C4-2B (cell line): ENCODE results near the gene ADAM10.

Experiments used
- H3K27ac ChIP-seq: fragments of 450-650 bp; 2 replicates; pipeline ENCODE4 v1.5.1; 2017
- ZFX ChIP-seq: fragments of 450-650 bp; IDR thresholded peaks from 2 replicates; pipeline ENCODE4 v1.6.1; 2017
- TF ChIP-seq, protein P1 (sequence below): fragments of 450-650 bp; conservative IDR thresholded peaks from 2 replicates; pipeline ENCODE4 v1.5.1; 2017; ENCODE audit warnings: mild to moderate bottlenecking

The ADAM10 gene

DNA sequence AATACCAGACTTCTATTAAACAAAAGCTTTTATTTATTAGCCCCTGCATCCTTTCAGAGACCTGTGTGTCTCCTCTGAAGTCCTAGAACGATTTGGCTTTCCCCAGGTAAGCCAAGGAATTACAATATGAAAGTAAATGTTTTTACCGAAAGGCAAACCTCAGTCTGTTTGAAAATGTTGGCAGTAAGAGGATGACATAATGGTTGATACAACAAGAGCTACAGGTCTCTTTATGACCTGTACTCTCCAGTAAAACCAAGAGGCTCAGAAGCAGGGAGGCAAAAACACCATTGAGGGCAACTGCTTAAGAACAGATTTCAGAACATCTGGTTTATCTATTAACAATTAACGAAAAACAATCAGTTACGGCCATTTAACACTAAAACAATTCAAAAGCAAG, 107.8 kb downstream of the ADAM10 start:
- no peak for TF ChIP-seq ZFX
- TF ChIP-seq, protein P1, sequence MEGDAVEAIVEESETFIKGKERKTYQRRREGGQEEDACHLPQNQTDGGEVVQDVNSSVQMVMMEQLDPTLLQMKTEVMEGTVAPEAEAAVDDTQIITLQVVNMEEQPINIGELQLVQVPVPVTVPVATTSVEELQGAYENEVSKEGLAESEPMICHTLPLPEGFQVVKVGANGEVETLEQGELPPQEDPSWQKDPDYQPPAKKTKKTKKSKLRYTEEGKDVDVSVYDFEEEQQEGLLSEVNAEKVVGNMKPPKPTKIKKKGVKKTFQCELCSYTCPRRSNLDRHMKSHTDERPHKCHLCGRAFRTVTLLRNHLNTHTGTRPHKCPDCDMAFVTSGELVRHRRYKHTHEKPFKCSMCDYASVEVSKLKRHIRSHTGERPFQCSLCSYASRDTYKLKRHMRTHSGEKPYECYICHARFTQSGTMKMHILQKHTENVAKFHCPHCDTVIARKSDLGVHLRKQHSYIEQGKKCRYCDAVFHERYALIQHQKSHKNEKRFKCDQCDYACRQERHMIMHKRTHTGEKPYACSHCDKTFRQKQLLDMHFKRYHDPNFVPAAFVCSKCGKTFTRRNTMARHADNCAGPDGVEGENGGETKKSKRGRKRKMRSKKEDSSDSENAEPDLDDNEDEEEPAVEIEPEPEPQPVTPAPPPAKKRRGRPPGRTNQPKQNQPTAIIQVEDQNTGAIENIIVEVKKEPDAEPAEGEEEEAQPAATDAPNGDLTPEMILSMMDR = no peak
- no peak overlapping the region for H3K27ac ChIP-seq

- H3K27ac ChIP-seq = no peak overlapping the region
- TF ChIP-seq, protein P1 = no peak
- no peak for TF ChIP-seq ZFX
Measured at GRCh38 chr15:58639992-58640391, 109.5 kb downstream of the ADAM10 start.

- no peak for TF ChIP-seq ZFX
- TF ChIP-seq, protein P1 = no peak
- no peak overlapping the region for H3K27ac ChIP-seq
Measured at GRCh38 chr15:58639002-58639756, 110.3 kb downstream of the ADAM10 start.

DNA sequence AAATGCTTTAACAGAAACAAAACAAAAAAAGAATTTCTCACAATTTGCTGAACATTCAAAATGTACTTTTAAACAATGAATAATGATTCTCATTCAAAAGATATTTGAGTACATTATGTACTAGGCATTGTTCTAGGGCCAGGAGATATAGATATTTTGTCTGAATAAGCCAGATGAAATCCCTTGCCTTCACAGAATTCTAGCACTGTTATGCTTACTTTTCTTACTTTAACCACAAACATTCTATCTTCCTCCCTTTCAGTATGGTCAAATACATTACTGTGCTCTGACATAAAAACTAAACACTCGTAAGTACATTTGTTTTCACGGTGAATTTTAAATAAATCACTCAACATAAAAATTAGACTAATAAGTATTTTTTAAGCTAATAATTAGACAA, 116.7 kb downstream of the ADAM10 start:
- TF ChIP-seq ZFX = no peak
- TF ChIP-seq, protein P1 = no peak
- H3K27ac ChIP-seq = no peak overlapping the region

- TF ChIP-seq, protein P1 = no peak
- TF ChIP-seq ZFX = no peak
Measured at GRCh38 chr15:58631319-58631718, 118.2 kb downstream of the ADAM10 start.

DNA sequence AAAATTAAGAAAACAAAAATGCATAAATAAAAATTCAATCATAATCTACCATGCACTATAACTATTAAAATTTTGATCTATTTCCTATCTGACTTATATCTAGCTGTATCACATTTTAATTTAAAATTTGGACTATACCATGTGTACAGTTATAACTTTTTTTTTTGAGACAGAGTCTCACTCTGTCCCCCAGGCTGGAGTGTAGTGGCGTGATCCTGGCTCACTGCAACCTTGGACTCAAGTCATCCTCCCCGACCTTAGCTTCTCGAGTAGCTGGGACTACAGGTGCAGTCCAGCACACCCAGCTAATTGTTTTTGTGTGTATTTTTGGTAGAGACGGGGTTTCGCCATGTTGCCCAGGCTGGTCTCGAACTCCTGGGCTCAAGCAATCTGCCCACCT, 119.9 kb downstream of the ADAM10 start:
- TF ChIP-seq, protein P1 = no peak
- no peak for TF ChIP-seq ZFX
- no peak overlapping the region for H3K27ac ChIP-seq

More at GRCh38 chr15:58631319-58631718, 118.2 kb downstream of the ADAM10 start:
- no peak overlapping the region for H3K27ac ChIP-seq

- H3K27ac ChIP-seq = no peak overlapping the region
Measured at GRCh38 chr15:58628206-58628947, 121.1 kb downstream of the ADAM10 start.

More at GRCh38 chr15:58628206-58628947, 121.1 kb downstream of the ADAM10 start:
- TF ChIP-seq ZFX = no peak
- TF ChIP-seq, protein P1 = no peak
